Epidermal melanocyte (primary cell): ENCODE measurements around the gene CHMP3.
"Not testable (repeated sequence)": the region's sequence is repeated elsewhere in the genome, so short reads cannot be mapped to it uniquely, and the experiment has no call there.

ENCODE experiments used
- DNase-seq: peaks from one replicate; pipeline ENCODE4 v3.0.0; 2011; ENCODE audit warnings: low spot score; ENCODE audit not compliant: insufficient read length

CHMP3 gene

DNA sequence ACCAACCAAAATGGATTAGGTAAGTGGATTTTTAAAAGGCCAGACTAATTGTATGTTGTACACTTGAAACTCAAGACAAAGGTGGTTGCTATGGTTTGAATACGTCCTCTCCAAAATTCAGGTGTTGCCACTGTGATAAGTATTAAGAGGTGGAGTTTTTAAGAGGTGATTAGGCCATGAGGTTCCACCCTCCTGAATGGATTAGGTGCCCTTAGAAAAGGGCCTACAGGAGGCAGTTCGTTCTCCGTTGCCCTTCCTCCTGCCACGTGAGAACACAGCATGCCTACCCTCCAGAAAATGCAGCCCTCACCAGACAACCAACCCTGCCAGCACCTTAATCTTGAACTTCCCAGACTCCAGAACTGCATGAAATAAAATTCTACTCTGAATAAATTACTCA lies 51.2 kb downstream of the CHMP3 start:
- no peak for DNase-seq

DNA sequence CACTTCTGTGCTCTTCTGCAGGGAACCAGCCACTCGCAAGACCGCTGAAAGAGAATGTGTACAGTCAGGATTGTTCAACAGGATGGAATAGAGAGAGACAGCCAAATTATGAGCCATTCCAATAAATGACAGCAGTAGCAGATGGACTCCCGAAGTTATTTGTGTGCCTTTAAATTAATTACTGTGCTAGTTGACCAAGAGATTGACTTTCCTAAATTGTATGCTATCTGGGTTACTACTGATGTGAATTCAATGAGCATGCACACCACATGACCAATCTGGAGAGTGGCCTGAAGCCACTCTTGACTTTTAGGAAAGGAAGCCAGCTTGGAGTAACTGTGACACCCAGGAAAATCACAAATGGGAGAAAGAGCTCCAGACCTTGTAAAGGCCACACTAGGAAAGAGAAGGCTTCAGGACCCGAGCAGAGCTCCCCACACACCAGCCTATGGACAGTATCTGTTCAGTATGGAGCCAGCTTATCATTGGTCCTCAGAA lies 52.8 kb downstream of the CHMP3 start:
- peak; percentile 33 for DNase-seq

DNA sequence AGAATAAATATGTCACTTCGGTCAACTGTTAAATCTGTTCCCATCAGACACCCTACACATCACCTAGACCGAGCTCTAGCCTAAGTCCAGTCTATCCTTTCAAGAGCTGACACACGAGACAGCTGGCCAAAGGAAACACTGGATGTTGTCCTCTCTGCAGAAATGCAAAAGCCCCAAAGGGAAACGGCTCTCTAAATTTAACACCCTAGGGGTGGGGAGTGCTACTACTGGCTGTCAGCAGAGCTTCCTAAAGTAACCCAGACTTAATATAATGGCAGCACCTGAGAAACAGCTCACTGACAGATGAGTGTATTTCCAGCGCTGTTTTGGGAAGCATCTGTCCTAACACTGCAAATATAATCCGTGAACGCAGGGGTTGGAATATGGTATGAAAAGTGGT lies 55.6 kb downstream of the CHMP3 start:
- no peak for DNase-seq

DNA sequence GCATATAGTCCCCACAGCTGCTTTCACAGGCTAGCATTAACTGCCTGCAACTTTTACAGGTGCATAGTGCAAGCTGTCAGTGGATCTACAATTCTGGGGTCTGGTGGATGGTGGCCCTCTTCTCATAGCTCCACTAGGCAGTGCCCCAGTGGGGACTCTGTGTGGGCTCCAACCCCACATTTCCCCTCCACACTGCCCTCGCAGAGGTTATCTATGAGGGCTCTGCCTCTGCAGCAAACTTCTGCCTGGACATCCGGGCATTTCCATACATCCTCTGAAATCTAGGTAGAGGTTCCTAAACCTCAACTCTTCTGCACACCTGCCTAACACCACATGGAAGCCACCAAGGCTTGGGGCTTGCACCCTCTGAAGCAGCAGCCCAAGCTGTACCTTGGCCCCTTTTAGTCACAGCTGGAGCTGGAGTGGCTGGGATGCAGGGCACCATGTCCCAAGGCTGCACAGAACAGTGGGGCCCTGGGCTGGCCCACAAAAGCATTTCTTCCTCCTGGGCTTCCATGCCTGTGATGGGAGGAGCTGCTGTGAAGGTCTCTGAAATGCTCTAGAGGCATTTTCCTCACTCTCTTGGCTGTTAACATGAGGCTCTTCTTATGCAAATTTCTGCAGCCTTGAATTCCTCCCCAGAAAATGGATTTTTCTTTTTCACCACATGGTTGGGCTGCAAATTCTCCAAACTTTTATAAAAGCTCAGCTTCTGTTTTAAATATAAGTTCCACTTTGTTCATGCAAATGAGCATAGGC lies 62.7 kb downstream of the CHMP3 start:
- DNase-seq: no peak

DNA sequence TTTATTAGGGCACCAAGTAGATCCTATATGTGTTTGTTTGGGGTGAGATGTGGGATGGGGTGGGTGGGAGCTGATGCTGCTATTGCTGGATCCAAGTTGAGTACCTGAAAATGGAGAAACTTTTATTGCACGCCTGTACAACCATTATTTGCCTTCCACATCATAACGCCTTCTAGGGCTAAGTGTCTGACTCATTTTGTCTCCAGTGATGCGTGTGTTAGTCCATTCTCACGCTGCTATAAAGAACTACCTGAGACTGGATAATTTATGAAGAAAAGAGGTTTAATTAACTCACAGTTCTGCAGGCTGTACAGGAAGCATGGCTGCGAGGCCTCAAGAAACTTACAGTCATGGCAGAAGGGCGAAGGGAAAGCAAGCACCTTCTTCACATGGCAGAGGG lies 63.9 kb downstream of the CHMP3 start:
- DNase-seq: no peak

DNA sequence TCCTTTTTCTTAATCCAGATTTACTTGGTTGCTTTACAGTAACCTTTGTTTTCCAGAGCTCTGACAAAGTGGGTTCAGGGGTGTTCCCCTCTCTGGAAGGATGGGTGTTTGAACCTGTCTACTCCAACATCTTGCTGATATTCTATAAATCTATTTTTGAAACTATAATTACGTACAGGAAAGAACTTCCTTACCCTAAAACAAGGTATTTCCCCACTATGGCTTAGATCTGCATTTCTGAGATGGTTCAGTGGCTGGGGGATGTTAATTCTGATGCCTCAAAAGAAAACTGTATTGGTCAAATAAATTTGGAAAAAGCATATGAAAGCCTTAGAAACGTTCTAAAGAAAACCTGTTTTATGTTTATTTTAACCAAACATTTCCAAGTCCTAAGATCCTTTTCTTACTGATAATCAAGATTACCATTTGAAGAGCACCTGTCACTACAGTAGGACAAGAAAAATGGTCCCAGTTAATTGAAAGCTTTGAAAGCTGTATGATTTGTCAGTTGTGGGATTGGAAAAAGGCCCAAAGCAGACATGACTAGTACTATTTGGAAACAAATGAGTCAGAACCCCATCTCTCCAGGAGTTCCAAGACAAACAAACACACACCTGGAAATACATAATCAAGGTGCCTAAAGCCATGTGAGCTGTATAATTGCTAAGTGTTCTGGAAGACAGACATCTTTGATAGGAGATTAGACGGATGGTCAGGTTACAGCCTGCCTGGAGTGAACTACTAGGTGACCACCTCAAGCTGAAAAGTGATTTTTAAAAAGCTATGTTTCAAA lies 64.6 kb downstream of the CHMP3 start:
- DNase-seq: no peak

DNA sequence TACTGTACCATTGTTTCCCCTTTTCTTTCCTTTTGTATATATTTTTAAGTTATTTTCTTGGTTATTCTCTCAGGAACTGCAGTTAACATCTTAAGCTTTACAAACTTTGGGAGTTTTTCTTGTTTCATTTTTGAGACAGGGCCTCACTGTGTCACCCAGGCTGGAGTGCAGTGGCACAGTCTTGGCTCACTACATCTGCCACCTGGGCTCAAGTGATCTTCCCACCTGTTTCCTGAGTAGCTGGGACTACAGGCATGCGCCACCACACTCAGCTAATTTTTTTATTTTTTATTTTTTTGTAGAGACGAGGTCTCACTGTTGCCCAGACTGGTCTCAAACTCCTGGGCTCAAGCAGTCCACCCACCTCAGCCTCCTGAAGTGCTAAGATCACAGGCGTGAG lies 66.9 kb downstream of the CHMP3 start:
- DNase-seq: not testable (repeated sequence)

DNA sequence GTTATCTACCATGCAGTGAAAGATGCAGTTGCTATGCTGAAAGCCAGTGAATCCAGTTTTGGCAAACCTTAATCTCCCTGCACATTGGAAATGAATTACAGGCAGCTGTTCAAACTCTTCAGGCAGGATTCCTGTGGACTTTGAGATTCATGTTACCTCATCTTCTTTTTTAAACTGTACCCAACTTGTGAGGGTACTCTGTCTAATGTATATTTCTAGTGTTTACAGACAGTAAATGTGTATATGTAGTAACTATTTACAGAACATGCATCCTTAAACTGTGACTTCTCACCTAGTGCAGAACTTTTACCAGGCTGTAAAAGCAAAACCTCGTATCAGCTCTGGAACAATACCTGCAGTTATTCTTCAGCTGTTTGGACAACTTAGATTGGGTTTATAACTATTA lies 71.2 kb downstream of the CHMP3 start:
- DNase-seq: no peak

DNA sequence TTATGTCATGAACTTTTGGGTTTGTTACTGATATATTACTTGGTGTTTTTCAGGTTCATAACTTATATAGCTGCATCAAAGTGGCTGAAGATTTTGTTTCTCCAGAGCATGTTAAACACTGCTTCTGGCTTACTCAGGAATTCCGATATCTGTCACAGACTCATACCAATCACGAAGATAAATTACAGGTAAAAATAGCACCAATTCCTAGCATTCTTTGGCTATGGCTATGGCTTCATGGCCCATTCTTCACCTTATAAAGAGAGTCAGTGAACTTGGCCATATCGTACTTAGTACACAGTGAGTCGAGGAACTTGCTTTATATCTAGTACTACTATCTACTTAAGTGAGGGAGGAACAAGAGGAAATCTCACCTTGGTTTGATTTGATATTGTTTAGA lies 72.2 kb downstream of the CHMP3 start:
- no peak for DNase-seq

DNA sequence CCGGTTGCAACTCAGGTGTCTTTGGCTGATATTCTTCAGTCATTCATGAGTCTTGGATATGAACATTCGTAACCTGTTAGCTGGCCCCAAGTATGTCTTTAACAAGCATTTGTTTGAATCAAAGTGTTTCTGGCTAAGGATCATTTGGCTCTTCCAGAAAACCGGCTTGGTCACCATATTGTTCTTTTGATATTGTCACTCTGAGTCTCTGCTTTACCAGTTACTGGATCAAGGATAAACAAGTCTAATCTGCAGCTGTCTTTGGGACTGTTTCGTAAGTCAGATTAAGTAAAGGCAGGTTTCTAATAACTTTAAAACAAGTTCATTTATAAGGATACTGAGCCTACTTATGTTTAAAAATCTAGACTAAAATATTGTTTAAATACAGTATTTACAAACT lies 73.0 kb downstream of the CHMP3 start:
- DNase-seq: no peak

DNA sequence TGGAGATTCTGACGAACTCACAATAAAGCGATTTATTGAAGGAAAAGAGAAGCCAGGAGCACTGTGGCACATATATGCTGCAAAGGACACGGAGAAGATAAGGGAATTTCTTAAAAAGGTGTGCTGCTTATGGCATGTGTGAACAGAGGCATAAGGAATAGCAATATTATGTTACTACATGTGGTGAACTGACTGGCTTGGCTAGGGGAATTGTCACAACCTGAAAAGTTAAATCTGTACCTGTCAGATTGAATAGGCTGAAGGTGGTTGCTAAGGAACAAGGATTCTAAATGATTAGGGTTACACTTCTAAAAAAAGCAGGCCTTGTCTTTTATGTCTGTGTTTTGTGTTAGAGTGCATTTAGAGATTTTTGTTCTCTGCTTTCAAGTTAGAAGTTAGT lies 73.7 kb downstream of the CHMP3 start:
- no peak for DNase-seq

DNA sequence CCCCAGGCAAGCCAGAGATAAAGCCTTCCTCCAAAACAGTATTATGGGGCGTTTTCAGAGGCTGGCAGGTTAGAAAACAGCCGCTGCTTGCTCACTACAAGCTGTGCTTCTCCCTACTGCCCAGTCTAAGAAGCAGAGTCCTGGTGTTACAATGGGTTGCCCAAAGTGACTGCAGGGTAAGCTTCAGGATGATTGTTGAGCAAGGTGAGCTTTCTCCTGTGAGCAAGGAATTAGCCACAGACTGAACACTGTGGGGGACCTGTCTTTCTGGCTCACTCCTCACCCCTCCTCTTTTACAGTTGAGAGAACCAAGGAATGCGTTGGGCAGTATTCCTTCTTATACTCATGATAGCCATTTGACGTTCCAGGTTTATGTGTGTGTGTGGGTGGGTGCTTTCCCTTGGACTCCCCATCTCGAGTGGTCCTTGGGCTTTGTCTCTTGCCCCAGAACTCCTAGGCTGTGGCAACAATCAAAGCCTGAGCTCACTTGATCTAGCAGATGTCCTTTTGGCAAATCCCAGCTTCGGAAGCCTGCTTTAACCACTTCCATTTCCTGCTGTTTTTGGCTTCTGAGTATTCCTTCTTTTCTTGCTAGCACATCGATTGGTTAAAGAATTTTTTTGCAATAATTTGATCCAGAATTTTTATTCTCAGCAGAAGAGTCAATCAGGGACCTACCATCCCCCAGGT lies 74.5 kb downstream of the CHMP3 start:
- no peak for DNase-seq

DNA sequence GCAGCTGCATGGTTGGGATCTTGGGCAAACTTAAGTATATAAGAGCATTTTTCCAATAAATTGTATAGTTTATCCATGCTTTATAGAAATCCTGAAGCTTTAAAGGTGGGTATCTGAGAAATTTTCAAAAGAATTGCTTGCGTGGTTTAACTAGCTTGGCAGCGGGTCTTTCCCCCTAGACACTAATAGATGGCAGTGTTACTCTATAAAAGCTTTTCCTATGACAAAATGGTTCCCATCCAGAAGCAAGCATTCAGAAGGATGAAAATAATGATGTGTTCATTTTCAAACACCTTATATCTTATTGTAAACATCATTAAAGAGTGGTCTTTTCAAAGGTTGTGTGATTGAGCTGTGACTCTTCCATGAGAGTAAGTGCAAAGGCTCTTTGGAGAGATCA lies 76.2 kb downstream of the CHMP3 start:
- DNase-seq: no peak

DNA sequence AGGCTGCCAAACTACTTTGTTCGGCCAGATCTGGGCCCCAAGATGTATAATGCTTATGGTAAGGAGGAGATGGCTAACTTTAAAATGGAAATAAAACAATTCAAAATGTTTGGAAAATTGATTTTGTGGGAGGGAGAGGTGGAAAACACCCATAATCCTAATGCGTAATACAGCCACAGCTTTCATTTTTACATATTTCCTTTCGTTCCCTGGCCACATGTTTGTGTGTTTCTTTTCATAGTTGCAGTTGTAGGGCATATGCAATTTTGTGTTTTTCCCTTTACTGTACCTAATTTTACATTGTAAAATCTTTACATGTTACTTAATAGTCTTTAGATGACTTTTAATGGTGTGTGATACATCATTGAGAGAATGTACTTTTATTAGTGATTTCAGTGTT lies 77.4 kb downstream of the CHMP3 start:
- no peak for DNase-seq

DNA sequence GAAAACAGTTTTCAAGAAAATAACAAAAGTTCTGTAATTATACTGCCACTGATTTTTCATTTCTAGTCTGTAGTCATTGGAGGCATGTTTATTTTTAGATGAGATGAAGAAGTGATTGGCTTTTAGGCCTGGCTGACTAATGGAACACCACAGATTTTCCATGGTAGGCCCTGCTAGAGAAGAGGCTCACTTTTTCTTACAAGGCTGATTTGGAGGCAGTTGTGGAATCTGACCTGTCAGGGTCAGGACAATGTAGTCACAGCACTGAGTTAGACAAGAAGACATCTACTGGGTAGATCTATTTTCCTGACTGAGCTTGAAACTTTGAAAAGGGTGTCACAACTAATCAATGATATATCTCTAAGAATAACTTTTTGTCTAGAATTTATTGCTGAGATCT lies 78.1 kb downstream of the CHMP3 start:
- DNase-seq: no peak

DNA sequence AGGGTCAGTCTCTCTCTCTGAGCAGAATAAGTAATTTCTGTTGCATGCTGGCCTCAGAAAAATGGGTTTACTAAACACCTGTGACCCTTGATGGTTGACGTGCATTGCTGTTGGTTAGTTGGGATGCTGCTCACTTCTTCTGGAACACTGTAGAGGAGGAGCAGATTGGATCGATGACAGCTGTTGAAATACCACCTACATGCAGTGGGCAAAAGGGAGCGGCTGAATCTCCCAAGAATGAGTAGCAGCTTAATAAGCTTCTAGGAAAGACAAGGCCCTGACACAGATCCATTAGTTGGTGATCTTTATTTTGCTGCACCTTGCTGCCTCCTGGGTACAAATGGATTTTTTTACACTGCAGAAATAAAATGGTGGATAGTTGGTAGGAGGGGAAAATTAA lies 78.9 kb downstream of the CHMP3 start:
- no peak for DNase-seq

DNA sequence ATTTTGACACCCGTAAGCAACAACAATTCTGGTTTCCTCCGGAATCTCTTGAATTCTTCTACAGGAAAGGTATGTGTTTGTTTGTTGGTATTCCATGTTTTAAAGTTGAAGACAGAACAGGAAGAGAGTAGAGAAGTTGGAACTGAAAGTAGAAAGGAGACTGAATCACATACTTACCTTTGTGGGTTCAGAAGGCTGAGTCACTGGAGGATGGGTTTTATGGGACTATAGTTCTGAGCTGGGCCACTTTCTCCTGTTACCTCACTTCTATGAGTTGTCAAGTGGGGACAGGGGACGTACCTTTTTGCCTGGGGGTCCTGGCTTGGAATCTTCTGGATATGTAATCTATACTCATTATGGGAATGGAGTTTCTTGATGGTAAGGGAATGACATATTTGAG lies 81.2 kb downstream of the CHMP3 start:
- no peak for DNase-seq

DNA sequence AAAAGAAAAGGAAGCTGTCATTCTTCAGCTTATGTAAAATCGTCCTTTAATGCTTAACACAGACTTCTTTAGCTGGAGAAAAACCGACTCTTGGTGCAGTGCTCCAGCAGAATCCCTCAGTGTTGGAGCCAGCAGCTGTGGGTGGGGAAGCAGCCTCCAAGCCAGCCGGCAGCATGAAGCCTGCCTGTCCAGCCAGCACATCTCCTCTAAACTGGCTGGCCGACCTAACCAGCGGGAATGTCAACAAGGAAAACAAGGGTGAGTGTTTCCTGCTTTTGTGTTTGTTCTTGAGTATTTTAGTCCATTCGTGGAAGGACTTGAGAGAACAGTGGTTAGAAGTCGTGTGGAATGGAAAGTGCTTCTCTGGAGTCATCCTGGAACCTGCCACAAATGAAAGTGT lies 83.1 kb downstream of the CHMP3 start:
- no peak for DNase-seq

DNA sequence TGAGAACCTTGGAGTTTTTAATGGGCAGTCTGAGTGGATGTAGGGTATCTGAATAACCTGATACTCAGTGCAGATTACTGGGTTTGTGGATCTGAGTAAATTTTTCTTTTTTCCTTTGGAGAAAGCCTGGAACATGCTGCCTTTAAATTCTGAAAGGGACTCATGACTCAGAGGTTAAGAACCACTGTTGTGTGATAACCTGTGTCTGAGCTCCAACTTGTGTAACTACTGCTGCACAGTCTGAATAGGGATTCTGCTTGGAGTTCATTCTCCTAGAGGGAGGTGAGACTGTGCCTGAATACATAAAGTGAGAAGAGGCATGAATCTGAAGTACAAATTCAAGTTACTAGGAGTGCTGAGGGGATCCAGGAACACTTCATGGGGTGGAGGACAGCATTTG lies 85.9 kb downstream of the CHMP3 start:
- no peak for DNase-seq

DNA sequence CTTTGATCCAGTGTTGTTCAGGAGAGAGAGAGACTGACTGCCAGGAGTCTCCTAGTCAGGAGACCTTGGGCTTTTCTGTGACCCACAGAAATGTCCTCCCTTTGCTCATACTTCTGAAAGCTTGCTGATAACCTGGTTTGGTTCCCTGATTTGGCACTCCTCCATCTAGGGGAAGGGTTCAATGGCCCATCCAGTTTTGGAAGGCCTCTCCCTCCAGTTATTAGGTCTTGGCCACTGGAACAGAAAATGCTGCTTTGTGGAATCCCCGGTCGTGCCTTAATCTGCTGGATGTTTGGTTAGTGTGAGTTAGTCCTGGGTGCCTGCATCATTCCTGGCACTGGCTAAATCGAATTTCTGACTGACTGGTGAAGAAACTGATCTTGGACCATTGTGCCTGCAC lies 86.3 kb downstream of the CHMP3 start:
- no peak for DNase-seq

DNA sequence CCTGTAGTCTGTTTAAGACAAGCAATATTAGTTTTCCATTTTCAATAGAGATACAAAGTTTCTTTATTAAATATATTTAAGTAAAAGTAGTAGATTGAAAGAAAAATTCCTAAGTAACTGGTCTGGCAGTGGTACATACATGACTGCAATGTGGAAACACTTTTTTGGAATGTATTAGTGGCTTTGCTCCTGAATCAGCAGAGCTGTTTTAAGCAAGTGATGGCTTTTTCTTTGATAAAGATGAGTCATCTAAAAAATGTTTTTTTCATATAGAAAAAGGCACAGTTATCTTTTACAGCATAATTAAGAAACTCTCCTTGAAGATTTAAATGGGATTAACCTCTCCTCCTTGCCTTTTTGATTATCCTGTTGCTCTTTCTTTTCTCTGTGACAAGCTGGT lies 87.2 kb downstream of the CHMP3 start:
- no peak for DNase-seq

DNA sequence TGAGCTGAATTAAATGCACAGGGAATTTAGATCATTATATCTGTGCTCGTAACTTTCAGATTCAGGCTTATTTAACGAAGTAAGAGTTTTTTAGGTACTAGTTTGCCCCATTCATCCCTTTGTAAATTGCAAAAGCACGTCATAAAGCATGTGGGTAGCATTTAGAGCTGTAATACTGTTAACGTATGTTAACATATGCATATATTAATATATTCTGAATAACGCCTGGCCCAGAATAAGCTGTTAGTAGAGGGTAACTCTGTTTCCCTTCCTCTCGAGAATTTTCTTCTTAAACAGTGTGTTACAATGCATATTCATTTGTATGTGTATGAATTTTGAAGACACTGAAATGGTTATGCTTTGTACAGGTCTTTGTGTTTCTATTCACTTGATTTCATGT lies 91.6 kb downstream of the CHMP3 start:
- DNase-seq: no peak
